GM19372 (cell line): ENCODE measurements around the gene PRMT7.

Experiments
- ATAC-seq: cut with Tn5 transposase; IDR thresholded peaks from one replicate; pipeline ENCODE4 v1.9.1; 2021; ENCODE audit warnings: mild to moderate bottlenecking, low read depth, moderate library complexity; ENCODE audit not compliant: unreplicated experiment

PRMT7 gene

DNA sequence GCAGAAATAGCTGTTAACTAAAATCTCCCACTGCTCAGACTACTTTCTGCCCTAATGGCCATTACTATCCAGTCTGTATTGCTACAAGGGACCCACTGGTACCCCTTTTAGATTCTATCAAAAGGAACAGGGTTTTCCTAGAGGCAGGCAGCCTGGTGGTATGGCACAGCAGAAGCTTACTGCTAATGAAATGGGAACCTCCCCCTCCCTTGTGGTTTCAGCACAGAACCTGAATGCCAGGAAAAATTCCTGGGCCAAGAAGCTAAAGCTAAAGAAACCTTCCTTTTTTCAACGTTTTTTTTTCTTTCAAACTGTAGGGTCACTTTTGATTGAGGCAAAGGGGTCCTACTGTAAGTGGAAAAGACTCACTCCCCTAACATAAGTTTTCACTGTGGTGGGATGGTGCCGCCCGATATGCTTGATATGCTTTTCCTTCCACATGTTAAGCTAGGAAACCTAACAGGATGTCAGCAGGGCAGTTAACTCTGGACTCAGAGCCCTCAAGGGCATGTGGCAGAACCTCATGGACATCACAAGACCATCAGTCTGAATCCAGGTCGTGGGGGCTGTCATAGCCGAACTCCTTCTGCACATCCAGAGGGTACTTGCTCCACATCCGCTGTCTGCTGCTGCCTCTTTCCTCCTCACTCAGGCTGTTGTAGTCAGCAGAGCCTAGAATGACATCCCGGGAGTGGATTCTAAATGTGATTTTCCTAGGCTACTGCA, 9.9 kb upstream of the PRMT7 start:
- no peak for ATAC-seq

DNA sequence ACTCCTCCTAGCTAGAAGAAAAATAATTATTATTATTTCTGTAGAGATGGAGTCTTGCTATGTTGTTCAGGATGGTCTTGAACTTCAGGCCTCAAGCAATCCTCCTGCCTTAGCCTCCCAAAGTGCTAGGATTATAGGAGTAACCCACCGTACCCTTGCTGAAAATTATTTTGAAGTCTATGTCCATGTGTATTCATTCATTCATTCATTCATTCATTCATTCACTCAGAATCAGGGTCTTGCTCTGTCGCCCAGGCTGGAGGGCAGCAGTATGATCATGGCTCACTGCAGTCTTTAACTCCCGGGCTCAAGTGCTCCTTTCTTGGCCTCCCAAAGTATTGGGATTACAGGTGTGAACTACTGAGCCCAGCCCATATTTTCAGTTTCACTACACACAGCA, 4.2 kb upstream of the PRMT7 start:
- ATAC-seq = no peak

DNA sequence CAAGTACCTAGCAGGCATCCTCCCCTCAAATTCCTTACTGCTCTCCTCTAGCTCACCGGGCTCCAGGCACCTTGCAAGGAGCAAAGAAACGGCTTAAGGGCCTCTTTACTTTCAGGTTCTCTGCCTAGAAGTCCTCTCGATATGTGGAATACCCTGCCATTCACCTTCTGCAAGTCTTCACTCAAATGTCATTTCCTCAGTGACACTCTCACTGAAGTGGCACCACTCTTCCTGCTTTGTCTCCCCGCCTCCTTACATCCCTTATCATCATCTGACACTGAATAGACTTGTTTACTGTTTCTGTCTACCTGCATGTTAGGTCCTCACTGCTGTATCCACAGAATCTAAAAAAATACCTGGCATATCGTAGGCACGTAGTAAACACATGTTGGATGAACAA, 1.0 kb upstream of the PRMT7 start:
- ATAC-seq = no peak

- ATAC-seq = peak; percentile 22
These were observed 414 bp upstream of the PRMT7 start for GRCh38 chr16:68310437-68310773.

GRCh38 chr16:68313116-68313515, 2.3 kb downstream of the PRMT7 start:
- no peak for ATAC-seq

- no peak for ATAC-seq
These were observed 8.5 kb downstream of the PRMT7 start for GRCh38 chr16:68319185-68319908.

DNA sequence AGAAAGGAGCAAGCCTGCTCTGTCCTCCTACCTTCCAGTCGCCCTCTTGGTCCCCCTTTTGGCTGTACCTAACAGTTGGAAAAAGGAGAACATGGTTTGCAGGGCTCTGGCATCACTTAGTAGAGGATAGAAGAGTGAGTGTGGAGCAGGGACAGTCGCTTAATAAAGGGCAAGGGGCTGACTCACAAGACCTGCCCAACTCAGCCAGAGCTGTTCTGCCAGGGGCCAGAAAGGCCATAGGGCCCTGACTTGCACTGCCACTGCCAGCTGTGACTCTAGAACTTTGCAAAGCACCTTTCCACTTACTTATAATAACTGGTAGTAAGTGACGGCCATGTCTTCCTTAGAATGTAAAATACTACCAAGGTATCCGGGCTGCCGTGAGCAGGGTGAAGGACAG, 13.5 kb downstream of the PRMT7 start:
- ATAC-seq = no peak

DNA sequence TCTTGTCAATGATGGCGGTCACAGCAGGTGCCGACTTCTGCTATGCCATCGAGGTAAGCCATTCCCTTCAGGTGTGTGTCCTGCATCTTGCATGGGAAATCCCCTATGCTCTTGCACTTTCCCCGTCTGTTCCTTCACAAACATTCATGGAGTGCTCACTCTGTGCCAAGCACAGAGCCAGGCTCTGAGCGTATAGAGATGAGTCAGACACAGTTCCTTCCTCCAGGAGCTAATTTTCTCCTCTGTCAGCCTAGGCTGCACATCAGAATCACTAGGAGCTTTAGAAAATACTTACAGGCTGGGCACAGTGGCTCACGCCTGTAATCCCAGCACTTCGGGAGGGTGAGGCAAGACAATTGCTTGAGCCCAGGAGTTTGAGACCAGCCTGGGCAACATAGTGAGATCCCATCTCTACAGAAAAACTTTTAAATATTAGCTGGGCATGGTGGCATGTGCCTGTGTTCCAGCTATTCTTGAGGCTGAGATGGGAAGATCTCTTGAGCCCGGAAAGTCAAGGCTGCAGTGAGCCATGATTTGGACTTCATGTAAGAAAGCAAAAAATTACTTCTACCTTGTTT, 14.1 kb downstream of the PRMT7 start:
- no peak for ATAC-seq

- peak; percentile 61 for ATAC-seq
These were observed 17.5 kb downstream of the PRMT7 start for GRCh38 chr16:68328151-68328859.

GRCh38 chr16:68328860-68329390, 18.1 kb downstream of the PRMT7 start:
- ATAC-seq = no peak

- no peak for ATAC-seq
These were observed 21.1 kb downstream of the PRMT7 start for GRCh38 chr16:68331879-68332410.

- no peak for ATAC-seq
These were observed 21.7 kb downstream of the PRMT7 start for GRCh38 chr16:68332411-68333121.

- ATAC-seq = no peak
These were observed 24.4 kb downstream of the PRMT7 start for GRCh38 chr16:68335175-68335574.

DNA sequence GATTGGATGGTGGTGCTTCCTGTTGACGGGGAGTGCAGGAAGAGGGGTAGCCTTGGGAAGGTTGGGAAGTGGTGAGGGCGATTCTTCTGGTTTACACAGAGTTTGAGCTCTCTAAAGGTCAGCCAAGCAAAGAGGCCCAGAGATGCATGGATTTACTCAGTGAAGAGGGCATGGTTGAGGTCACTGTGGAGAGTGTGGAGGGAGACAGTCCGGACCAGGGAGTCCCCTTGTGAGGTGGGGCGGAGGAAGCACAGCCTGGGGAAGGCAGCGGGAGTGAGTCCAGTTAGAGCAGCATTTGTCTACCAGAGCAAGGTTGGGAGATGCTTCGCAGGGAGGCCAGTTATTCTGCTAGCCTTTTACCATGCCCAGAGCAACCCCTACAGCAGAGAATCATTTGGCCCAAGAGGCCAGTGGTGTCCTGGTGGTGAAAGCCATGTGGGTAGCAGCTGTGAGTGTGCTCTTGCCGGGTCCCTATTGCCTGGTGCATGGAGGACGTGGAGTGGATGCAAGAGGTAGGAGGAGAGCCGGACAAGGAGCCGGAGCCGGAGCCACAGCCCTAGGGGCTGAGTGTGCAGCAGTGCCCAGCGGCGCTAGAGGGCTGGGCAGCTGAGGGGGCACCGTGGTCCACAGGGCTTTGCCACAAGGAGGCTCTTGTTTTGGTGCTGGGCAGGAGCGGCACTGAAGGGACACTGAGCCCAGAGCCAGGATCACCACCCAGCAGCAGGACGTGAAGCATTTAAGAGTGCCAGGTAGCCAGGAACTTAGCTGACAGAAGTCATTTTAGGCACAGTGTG, 27.7 kb downstream of the PRMT7 start:
- ATAC-seq = no peak

GRCh38 chr16:68339214-68339613, 28.4 kb downstream of the PRMT7 start:
- no peak for ATAC-seq

DNA sequence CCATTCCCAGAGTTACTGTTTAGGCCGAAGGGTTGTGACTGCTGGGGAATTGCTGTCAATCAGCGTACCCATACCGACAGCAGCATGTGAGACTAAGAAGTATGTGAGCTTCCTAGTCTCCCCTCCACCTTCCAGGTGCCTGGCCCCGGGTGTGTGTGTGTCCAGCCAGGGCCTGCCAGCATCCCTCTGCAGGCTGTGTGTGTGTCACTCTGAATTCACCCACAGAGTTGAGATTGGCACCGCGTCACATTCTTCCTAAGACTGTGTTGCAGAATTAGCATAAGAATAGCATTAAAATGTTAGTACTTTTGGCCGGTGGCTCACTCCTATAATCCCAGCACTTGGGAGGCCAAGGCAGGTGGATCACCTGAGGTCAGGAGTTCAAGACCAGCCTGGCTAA, 31.8 kb downstream of the PRMT7 start:
- ATAC-seq = no peak

- no peak for ATAC-seq
These were observed 32.3 kb downstream of the PRMT7 start for GRCh38 chr16:68343137-68343536.

DNA sequence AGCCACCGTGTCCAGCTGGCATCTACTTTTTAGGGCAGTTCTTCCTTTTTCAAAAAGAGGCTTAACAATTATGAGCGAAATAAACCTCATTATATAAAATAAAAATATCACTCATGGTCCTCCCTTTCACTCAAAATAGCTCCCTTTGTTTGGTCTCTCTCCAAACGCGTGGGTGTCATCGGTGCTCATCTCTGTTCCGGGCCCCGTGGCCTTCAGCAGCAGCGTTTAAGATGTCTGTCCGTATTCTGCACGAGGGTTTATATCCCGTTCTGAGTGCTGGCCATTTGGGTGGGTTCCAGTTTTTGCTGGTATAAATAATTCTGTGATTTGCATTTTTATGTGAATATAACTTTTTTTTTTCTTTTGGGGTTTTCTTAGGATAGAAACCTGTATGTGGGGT, 33.4 kb downstream of the PRMT7 start:
- no peak for ATAC-seq

DNA sequence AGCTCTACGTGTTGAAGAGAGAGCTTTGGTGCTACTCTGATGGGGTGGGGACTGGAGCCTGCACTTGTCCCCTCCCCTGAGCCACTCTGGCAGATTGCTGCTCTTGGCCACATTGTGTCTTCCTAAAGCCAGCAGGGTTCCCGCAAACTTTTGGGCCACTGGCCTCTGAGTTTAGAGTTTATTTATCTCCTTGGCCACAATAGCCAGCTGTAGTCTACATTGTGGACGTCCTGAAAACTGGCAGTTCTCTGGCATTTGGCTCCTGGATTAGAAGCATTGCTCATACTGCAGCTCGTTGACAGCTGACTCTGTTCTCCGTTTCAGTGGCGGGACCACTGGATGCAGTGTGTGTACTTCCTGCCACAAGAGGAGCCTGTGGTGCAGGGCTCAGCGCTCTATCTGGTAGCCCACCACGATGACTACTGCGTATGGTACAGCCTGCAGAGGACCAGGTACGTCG, 34.6 kb downstream of the PRMT7 start:
- ATAC-seq = no peak
